ENCODE results near the gene CBLIF.
"Not testable (repeated sequence)": the region's sequence is repeated elsewhere in the genome, so short reads cannot be mapped to it uniquely, and the experiment has no call there.

The CBLIF gene

DNA sequence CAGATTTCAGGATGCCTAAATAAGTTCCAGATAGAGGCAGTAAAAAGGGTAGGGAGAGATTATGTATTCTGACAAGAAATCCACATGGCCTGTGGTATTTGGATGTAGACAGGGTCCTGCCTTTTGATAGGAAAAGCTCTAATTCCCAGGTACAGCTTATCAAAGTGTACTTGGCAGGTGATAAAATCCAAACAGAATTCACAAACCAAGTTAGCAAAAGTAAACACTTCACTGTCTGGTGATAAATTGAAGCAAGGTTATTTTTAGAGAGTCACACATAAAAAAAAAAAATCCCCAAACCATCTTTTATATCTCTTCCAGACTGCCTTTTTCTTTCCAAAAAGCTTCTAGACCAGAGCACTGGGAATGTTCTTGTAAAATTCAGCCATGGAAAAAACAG lies 5.7 kb downstream of the CBLIF start:
- no peak overlapping the region for H3K4me3 ChIP-seq (ENCODE audit: low read depth, low read length)
- no peak for DNase-seq (ENCODE audit: low read depth)
- TF ChIP-seq MYC (IDR thresholded peaks at IDR 0.05; ENCODE audit: low read depth, low read length) (no peak), POLR2A (IDR thresholded peaks at IDR 0.05; ENCODE audit: extremely low read depth, insufficient read length) (no peak)
- TF ChIP-seq, protein P1, sequence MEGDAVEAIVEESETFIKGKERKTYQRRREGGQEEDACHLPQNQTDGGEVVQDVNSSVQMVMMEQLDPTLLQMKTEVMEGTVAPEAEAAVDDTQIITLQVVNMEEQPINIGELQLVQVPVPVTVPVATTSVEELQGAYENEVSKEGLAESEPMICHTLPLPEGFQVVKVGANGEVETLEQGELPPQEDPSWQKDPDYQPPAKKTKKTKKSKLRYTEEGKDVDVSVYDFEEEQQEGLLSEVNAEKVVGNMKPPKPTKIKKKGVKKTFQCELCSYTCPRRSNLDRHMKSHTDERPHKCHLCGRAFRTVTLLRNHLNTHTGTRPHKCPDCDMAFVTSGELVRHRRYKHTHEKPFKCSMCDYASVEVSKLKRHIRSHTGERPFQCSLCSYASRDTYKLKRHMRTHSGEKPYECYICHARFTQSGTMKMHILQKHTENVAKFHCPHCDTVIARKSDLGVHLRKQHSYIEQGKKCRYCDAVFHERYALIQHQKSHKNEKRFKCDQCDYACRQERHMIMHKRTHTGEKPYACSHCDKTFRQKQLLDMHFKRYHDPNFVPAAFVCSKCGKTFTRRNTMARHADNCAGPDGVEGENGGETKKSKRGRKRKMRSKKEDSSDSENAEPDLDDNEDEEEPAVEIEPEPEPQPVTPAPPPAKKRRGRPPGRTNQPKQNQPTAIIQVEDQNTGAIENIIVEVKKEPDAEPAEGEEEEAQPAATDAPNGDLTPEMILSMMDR (IDR thresholded peaks at IDR 0.05; ENCODE audit: low read depth, low read length) = no peak
- TF ChIP-seq, protein P2, sequence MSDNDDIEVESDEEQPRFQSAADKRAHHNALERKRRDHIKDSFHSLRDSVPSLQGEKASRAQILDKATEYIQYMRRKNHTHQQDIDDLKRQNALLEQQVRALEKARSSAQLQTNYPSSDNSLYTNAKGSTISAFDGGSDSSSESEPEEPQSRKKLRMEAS (IDR thresholded peaks at IDR 0.05; ENCODE audit: low read depth, low read length) = no peak

DNA sequence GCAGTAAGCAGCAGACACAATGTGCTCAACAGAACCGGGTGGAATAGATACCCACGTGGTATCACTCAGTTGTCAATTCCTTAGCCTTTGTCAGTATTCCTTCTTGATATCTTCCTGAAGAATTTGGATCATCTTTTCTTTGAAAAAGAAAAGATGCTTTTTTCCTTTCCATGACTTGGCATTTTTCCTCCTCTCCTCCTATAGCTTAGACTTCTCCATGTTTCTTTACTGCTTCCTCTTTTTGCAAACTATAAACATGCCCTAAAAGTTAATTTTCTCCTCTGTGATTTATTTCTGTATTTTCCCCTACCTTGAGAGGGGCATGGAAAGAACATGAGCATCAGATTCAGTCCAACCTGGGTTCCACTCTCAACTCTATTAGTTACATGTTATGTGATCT lies 11.7 kb downstream of the CBLIF start:
- no peak overlapping the region for H3K4me3 ChIP-seq (ENCODE audit: low read depth, low read length)
- TF ChIP-seq POLR2A (IDR thresholded peaks at IDR 0.05; ENCODE audit: extremely low read depth, insufficient read length) (no peak), MYC (IDR thresholded peaks at IDR 0.05; ENCODE audit: low read depth, low read length) (no peak)
- TF ChIP-seq, protein P1 (IDR thresholded peaks at IDR 0.05; ENCODE audit: low read depth, low read length) = no peak
- TF ChIP-seq, protein P2 (IDR thresholded peaks at IDR 0.05; ENCODE audit: low read depth, low read length) = no peak
- DNase-seq (ENCODE audit: low read depth) = no peak

DNA sequence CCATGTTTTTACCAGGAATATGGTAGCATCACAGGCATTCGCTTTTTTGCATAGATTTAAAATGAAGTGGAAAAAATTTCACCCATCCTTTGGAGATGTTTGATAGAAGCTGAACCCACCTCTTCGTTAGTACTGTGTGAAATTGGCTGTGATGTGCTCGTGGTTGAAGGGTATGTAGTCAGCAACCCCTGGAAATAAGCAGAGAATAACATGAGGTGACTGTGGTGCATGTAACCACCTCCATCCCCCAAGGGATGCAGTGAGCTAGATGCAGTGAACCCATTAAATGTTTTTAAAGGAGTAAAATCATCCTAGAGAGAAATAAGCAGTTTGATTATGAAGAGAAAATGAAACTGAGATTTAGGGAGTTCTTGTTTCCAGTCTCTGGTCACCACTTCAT lies 15.9 kb downstream of the CBLIF start:
- H3K4me3 ChIP-seq (ENCODE audit: low read depth, low read length) = no peak overlapping the region
- DNase-seq (ENCODE audit: low read depth) = no peak
- TF ChIP-seq, protein P2 (IDR thresholded peaks at IDR 0.05; ENCODE audit: low read depth, low read length) = no peak
- TF ChIP-seq POLR2A (IDR thresholded peaks at IDR 0.05; ENCODE audit: extremely low read depth, insufficient read length) = no peak
- TF ChIP-seq, protein P1 (IDR thresholded peaks at IDR 0.05; ENCODE audit: low read depth, low read length) = no peak
- TF ChIP-seq MYC (IDR thresholded peaks at IDR 0.05; ENCODE audit: low read depth, low read length) = no peak

DNA sequence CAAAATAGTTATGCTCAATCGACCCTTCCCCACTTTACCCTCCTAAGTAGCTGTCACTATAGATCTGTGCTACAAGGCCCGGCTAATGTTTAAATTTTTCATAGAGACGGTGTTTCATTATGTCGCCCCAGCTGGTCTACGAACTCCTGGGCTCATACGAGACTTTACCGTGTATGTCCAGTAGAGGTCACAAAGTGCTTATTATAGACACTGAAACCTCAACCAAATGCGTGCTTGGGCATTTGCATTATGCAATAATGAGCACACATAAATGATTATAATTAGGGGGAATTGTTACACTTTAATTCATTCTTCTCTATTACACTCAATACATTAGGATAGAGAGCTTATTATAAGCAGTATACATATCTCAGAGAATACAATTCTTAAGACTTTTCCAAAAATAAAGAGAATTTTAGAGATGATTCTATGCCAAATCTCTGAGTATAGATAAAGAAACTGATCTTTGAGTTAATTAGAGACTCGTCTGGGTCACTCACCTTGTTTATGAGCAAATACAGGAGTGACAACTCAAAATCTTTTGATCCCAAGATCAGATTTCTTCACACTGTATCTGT lies 22.2 kb downstream of the CBLIF start:
- TF ChIP-seq, protein P2 (IDR thresholded peaks at IDR 0.05; ENCODE audit: low read depth, low read length) = peak; percentile 56; the same call in 1 of the 2 replicates
- TF ChIP-seq POLR2A (IDR thresholded peaks at IDR 0.05; ENCODE audit: extremely low read depth, insufficient read length) (no peak), MYC (IDR thresholded peaks at IDR 0.05; ENCODE audit: low read depth, low read length) (peak; percentile 55; the same call in 1 of the 2 replicates)
- TF ChIP-seq, protein P1 (IDR thresholded peaks at IDR 0.05; ENCODE audit: low read depth, low read length) = peak; percentile 67

DNA sequence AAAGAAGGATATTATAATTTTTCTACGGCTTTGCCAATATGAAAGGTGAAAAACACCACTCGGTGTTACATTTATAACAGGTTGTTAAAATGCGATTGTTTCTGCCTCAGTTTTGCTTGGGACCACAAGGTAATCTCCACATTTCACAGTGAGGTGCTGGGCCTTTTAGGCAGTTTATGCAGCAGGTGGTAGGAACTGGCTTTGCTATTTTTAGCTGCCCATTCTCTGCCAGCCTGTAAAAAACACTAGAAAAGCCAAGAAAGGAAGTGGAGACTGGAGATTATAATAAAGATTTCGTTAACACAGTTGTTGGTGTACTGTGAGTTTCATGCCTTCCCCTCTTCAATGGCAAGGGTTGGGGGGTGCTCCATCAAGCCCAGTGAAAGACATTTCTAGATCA lies 26.7 kb downstream of the CBLIF start:
- peak; percentile 68 for DNase-seq (ENCODE audit: low read depth)
- H3K4me3 ChIP-seq (ENCODE audit: low read depth, low read length) = no peak overlapping the region
- TF ChIP-seq, protein P2 (IDR thresholded peaks at IDR 0.05; ENCODE audit: low read depth, low read length) = peak; percentile 50; the same call in 1 of the 2 replicates
- TF ChIP-seq POLR2A (IDR thresholded peaks at IDR 0.05; ENCODE audit: extremely low read depth, insufficient read length) (no peak), MYC (IDR thresholded peaks at IDR 0.05; ENCODE audit: low read depth, low read length) (no peak; the same call in 1 of the 2 replicates)
- TF ChIP-seq, protein P1 (IDR thresholded peaks at IDR 0.05; ENCODE audit: low read depth, low read length) = no peak

More for the DNA sequence above, 22.2 kb downstream of the CBLIF start:
- peak; percentile 87 for DNase-seq (ENCODE audit: low read depth)
- no peak overlapping the region for H3K4me3 ChIP-seq (ENCODE audit: low read depth, low read length)

DNA sequence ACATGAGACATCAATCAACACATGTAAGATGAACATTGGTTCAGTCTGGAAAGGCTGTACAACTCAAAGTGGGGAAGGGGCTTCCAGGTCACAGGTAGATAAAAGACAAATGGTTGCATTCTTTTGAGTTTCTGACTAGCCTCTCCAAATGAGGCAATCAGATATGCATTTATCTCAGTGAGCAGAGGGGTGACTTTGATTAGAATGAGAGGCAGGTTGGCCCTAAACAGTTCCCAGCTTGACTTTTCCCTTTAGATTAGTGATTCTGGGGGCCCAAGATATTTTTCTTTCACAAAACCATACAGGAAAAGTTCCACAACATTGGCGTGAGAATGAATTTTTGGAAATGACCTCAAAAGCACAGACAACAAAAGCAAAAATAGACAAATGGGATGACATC lies 28.9 kb downstream of the CBLIF start:
- not testable (repeated sequence) for DNase-seq (ENCODE audit: low read depth); H3K4me3 ChIP-seq (ENCODE audit: low read depth, low read length)
